ENCODE measurements around the gene RPS6KB1. TPM values are rescaled to one million over a fixed set of nuclear protein-coding genes. Genes with fewer than 3 reads are reported as not detected.

RPS6KB1 gene
- total RNA-seq, 6 experiments from 2014 or later, result 25.5 to 30.2 (median 27.9) TPM

DNA sequence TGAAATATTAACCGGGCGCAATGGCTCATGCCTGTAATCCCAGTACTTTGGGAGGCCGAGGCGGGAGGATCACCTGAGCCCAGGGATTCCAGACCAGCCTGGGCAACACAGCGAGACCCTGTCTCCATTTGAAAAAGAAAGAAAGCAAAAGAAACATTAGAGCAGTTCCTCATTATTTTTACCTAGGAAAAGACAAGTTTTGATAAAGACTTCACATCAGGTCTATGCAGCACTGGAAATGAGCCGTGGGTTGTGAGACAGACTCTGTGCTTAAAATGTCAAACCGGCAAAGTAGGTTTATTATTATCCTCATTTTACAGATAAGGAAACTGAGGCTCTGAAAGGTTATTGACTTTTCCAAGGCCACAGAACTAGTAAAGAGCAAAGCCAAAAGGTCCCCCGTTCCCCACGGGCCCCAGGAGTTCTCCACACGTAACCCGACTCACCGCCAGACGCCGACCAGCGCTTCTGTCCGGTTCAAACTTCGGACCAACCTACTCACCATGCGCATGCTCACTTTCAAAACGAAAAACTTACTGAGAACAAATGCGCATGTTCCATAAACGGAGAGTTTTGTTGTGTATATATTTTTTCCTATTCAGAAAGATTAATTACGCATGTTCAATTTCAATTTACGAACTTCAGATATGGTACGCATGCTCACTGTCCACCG lies 534 bp upstream of the RPS6KB1 start:
- Mint-ChIP-seq H3K9me3 (no peaks in the 10 kb centered on the region), H3K27ac (peak overlapping the region; percentile 94), H3K36me3 (ENCODE audit: low read depth) (peaks cover 12% of the 10 kb centered on the region), H3K4me1 (ENCODE audit: low read depth) (peaks cover 40% of the 10 kb centered on the region), H3K27me3 (ENCODE audit: insufficient read depth) (peaks cover 1% of the 10 kb centered on the region; the same call in 1 of the 2 replicates), H3K4me3 (peak overlapping the region; percentile 98)
- TF ChIP-seq, protein P1, sequence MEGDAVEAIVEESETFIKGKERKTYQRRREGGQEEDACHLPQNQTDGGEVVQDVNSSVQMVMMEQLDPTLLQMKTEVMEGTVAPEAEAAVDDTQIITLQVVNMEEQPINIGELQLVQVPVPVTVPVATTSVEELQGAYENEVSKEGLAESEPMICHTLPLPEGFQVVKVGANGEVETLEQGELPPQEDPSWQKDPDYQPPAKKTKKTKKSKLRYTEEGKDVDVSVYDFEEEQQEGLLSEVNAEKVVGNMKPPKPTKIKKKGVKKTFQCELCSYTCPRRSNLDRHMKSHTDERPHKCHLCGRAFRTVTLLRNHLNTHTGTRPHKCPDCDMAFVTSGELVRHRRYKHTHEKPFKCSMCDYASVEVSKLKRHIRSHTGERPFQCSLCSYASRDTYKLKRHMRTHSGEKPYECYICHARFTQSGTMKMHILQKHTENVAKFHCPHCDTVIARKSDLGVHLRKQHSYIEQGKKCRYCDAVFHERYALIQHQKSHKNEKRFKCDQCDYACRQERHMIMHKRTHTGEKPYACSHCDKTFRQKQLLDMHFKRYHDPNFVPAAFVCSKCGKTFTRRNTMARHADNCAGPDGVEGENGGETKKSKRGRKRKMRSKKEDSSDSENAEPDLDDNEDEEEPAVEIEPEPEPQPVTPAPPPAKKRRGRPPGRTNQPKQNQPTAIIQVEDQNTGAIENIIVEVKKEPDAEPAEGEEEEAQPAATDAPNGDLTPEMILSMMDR (IDR thresholded peaks at IDR 0.05), result no peak
- DNase-seq, result no peak

DNA sequence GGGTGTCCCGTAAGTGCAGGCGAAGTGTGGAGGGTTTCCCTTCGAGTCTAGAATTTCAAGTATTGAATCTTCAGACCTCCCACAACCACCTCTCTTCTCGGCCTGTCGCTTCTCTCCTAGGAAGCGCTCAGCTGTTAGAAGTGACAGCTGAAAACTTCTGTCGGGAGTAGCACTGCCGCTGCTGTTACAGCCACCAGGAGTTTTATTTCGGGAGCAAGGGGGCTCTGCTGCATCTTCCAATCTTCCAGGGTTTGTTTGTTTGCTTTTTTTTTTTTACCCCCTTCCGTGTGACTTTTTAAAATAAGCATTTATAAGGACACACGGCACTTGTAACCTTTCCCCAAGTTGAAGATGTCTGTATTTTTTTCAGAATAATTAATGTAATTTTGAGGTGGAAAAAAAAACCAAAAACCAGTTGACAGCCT lies 767 bp downstream of the RPS6KB1 start:
- Mint-ChIP-seq H3K9me3 (no peaks in the 10 kb centered on the region), H3K4me3 (peak overlapping the region; percentile 98), H3K4me1 (ENCODE audit: low read depth) (peaks cover 48% of the 10 kb centered on the region), H3K27ac (peak overlapping the region; percentile 94), H3K36me3 (ENCODE audit: low read depth) (peaks cover 6% of the 10 kb centered on the region; the same call in 1 of the 2 replicates), H3K27me3 (ENCODE audit: insufficient read depth) (peaks cover 1% of the 10 kb centered on the region; the same call in 1 of the 2 replicates)
- peak; percentile 0 for DNase-seq
- TF ChIP-seq, protein P1 (IDR thresholded peaks at IDR 0.05), result no peak

DNA sequence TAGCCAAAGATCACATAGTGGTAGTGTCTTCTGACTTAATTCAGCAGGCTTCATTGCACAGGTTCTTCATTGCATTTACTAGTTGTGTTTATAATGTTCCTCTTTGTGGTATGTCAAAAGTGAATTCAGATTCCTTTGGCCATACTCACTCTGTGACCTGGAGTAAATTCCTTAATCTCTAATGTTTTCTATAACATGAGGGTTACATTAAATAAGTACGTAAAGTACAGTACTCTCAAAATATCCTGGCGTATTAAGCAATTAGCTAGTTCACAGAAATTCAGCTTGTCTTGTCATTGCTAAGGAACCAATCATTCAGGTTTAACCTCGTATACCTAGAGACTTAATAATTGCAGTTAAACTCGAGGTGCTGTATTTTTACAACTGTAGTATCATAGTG lies 4.2 kb downstream of the RPS6KB1 start:
- H3K27ac Mint-ChIP-seq, result peak overlapping the region; percentile 29; the same call in 1 of the 2 replicates
- no peaks in the 10 kb centered on the region for H3K9me3 Mint-ChIP-seq
- TF ChIP-seq, protein P1 (IDR thresholded peaks at IDR 0.05), result no peak
- DNase-seq, result peak; percentile 26
- peaks cover 1% of the 10 kb centered on the region; the same call in 1 of the 2 replicates for H3K27me3 Mint-ChIP-seq (ENCODE audit: insufficient read depth)
- no peaks in the 10 kb centered on the region for H3K36me3 Mint-ChIP-seq (ENCODE audit: low read depth)
- H3K4me1 Mint-ChIP-seq (ENCODE audit: low read depth), result peaks cover 36% of the 10 kb centered on the region
- H3K4me3 Mint-ChIP-seq, result no peak overlapping the region

DNA sequence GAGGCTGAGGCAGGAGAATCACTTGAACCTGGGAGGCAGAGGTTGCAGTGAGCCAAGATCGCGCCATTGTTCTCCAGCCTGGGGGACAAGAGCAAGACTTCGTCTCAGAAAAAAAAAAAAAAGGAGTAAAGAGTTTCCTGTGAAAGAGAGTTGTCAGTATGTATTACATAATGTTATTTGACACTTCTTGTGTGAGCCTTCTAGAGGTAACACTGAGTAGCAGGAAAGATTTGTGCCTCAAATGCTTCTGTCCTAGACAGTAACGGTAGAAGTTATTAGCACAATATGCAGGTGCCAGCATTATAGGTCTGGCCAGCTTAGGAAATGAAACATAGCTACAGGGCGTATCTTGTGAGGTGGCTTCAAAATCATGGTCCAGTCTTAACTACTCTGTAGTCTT lies 6.2 kb downstream of the RPS6KB1 start:
- H3K9me3 Mint-ChIP-seq, result no peaks in the 10 kb centered on the region

DNA sequence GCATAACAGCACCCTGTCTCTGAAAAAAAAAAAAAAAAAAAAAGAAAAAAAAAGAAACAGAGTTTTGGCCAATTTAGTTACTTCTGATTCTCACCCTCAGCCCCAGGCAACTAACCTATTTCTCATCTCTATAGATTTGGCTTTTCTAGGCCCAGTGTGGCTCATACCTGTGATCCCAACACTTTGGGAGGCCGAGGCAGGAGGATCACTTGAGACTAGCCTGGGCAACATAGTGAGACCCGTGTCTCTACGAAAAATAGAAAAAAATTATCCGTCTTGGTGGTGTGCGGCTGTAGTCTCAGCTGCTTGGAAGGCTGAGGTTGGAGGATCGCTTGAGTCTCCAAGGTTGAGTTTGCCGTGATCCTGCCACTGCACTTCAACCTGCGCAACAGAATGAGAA lies 8.7 kb downstream of the RPS6KB1 start:
- TF ChIP-seq, protein P1 (IDR thresholded peaks at IDR 0.05), result no peak
- H3K9me3 Mint-ChIP-seq, result no peaks in the 10 kb centered on the region
- peaks cover 15% of the 10 kb centered on the region for H3K4me1 Mint-ChIP-seq (ENCODE audit: low read depth)
- H3K4me3 Mint-ChIP-seq, result no peak overlapping the region
- no peaks in the 10 kb centered on the region; the same call in 1 of the 2 replicates for H3K36me3 Mint-ChIP-seq (ENCODE audit: low read depth)
- no peak for DNase-seq
- no peaks in the 10 kb centered on the region; the same call in 1 of the 2 replicates for H3K27me3 Mint-ChIP-seq (ENCODE audit: insufficient read depth)
- H3K27ac Mint-ChIP-seq, result no peak overlapping the region

More for the DNA sequence above, 6.2 kb downstream of the RPS6KB1 start:
- no peak overlapping the region for H3K27ac Mint-ChIP-seq
- H3K4me3 Mint-ChIP-seq, result no peak overlapping the region
- H3K4me1 Mint-ChIP-seq (ENCODE audit: low read depth), result peaks cover 29% of the 10 kb centered on the region
- DNase-seq, result peak; percentile 48
- TF ChIP-seq, protein P1 (IDR thresholded peaks at IDR 0.05), result peak; percentile 54; the same call in 1 of the 2 replicates
- no peaks in the 10 kb centered on the region for H3K36me3 Mint-ChIP-seq (ENCODE audit: low read depth)
- H3K27me3 Mint-ChIP-seq (ENCODE audit: insufficient read depth), result no peaks in the 10 kb centered on the region
